H9 (cell line): Measurements from ENCODE around the gene MICAL3. TPM values are rescaled to one million over a fixed set of nuclear protein-coding genes. Genes with fewer than 3 reads are reported as not detected.

Experiments used
- DNase-seq: peaks from one replicate; pipeline ENCODE4 v3.0.0-alpha.2; 2017
- H2AFZ ChIP-seq: one replicate; pipeline ENCODE4 v1.6.1; 2013; ENCODE audit warnings: mild to moderate bottlenecking, low read length, control low read depth, moderate library complexity
- H2AK5ac ChIP-seq: 2 replicates; pipeline ENCODE4 v1.6.1; 2013; ENCODE audit warnings: low read length, control low read depth, mixed read lengths; ENCODE audit not compliant: insufficient read length
- H2BK120ac ChIP-seq: one replicate; pipeline ENCODE4 v1.6.1; 2013; ENCODE audit warnings: low read depth, mild to moderate bottlenecking, low read length, control low read depth, inconsistent platforms; ENCODE audit not compliant: poor library complexity, severe bottlenecking
- H2BK12ac ChIP-seq: 2 replicates; pipeline ENCODE4 v1.6.1; 2013; ENCODE audit warnings: low read length, control low read depth, mixed read lengths, low read depth; ENCODE audit not compliant: insufficient read length
- H2BK15ac ChIP-seq: 2 replicates; pipeline ENCODE4 v1.6.1; 2013; ENCODE audit warnings: low read depth, low read length, control low read depth
- H2BK20ac ChIP-seq: one replicate; pipeline ENCODE4 v1.6.1; 2013; ENCODE audit warnings: low read depth, mild to moderate bottlenecking, low read length, control low read depth, inconsistent platforms; ENCODE audit not compliant: poor library complexity, severe bottlenecking
- H2BK5ac ChIP-seq: 2 replicates; pipeline ENCODE4 v1.6.1; 2013; ENCODE audit warnings: low read length, control low read depth, mixed read lengths; ENCODE audit not compliant: insufficient read length
- H3K14ac ChIP-seq: 2 replicates; pipeline ENCODE4 v1.6.1; 2013; ENCODE audit warnings: low read length, control low read depth; ENCODE audit not compliant: insufficient read depth
- H3K18ac ChIP-seq: 2 replicates; pipeline ENCODE4 v1.6.1; 2013; ENCODE audit warnings: low read depth, mild to moderate bottlenecking, mixed read lengths, low read length, control low read depth; ENCODE audit not compliant: insufficient read length
- H3K23ac ChIP-seq: 2 replicates; pipeline ENCODE4 v1.6.1; 2013; ENCODE audit warnings: low read length, control low read depth, mixed read lengths, low read depth; ENCODE audit not compliant: insufficient read length
- H3K23me2 ChIP-seq: 2 replicates; pipeline ENCODE4 v1.6.1; 2013; ENCODE audit warnings: low read depth, mild to moderate bottlenecking, mixed read lengths, low read length, control low read depth; ENCODE audit not compliant: insufficient read length, poor library complexity, severe bottlenecking
- H3K27ac ChIP-seq: 2 replicates; pipeline ENCODE4 v1.5.1; 2013; ENCODE audit warnings: low read length, control low read depth, mixed read lengths, low read depth; ENCODE audit not compliant: insufficient read length
- H3K27me3 ChIP-seq: 2 replicates; pipeline ENCODE4 v1.6.1; 2013; ENCODE audit warnings: low read length, control low read depth, inconsistent platforms; ENCODE audit not compliant: insufficient read depth
- H3K4ac ChIP-seq: 2 replicates; pipeline ENCODE4 v1.6.1; 2013; ENCODE audit warnings: low read depth, mild to moderate bottlenecking, control low read depth, inconsistent platforms, low read length, moderate library complexity
- H3K4me1 ChIP-seq: 2 replicates; pipeline ENCODE4 v1.6.1; 2013; ENCODE audit warnings: low read length, control low read depth, inconsistent platforms; ENCODE audit not compliant: insufficient read depth
- H3K4me2 ChIP-seq: 2 replicates; pipeline ENCODE4 v1.6.1; 2013; ENCODE audit warnings: low read length, control low read depth, mixed read lengths; ENCODE audit not compliant: insufficient read length, insufficient read depth
- H3K56ac ChIP-seq: 2 replicates; pipeline ENCODE4 v1.6.1; 2013; ENCODE audit warnings: low read depth, mild to moderate bottlenecking, mixed read lengths, low read length, control low read depth; ENCODE audit not compliant: insufficient read length
- H3K79me1 ChIP-seq: 2 replicates; pipeline ENCODE4 v1.6.1; 2013; ENCODE audit warnings: low read depth, mild to moderate bottlenecking, moderate library complexity, low read length, control low read depth, inconsistent platforms; ENCODE audit not compliant: insufficient read depth, poor library complexity, severe bottlenecking
- H3K79me2 ChIP-seq: 2 replicates; pipeline ENCODE4 v1.6.1; 2013; ENCODE audit warnings: low read length, control low read depth, inconsistent platforms; ENCODE audit not compliant: insufficient read depth
- H3K9ac ChIP-seq: 2 replicates; pipeline ENCODE4 v1.6.1; 2013; ENCODE audit warnings: low read length, control low read depth, mixed read lengths; ENCODE audit not compliant: insufficient read length; ENCODE audit errors: extremely low read depth
- H3K9me3 ChIP-seq: one replicate; pipeline ENCODE4 v1.6.1; 2013; ENCODE audit warnings: low read depth, low read length, inconsistent platforms; ENCODE audit not compliant: control insufficient read depth
- H3T11ph ChIP-seq: one replicate; pipeline ENCODE4 v1.6.1; 2013; ENCODE audit warnings: mild to moderate bottlenecking, low read length, control low read depth, inconsistent platforms
- H4K20me1 ChIP-seq: one replicate; pipeline ENCODE4 v1.6.1; 2013; ENCODE audit not compliant: control insufficient read depth, insufficient read length, insufficient read depth
- H4K5ac ChIP-seq: 2 replicates; pipeline ENCODE4 v1.6.1; 2013; ENCODE audit warnings: low read depth, mild to moderate bottlenecking, mixed read lengths, low read length, control low read depth; ENCODE audit not compliant: insufficient read length
- H4K8ac ChIP-seq: replicated peaks from 2 replicates; pipeline ENCODE4 v1.6.1; 2013; ENCODE audit warnings: low read length, control low read depth, mixed read lengths, low read depth; ENCODE audit not compliant: insufficient read length
- H4K91ac ChIP-seq: 2 replicates; pipeline ENCODE4 v1.6.1; 2013; ENCODE audit warnings: low read depth, mild to moderate bottlenecking, moderate library complexity, mixed read lengths, low read length, control low read depth; ENCODE audit not compliant: insufficient read length
- H3K27ac Mint-ChIP-seq, 3 experiments: 2 replicates in 2 of 3; 3 replicates in 1 of 3; pipeline ENCODE4 v1.8.0; 2020 to 2021; ENCODE audit warnings: mixed read lengths in 3 of 3, mild to moderate bottlenecking in 1 of 3, moderate library complexity in 1 of 3
- H3K27me3 Mint-ChIP-seq: 2 replicates; pipeline ENCODE4 v1.8.0; 2021; ENCODE audit warnings: low read depth, mild to moderate bottlenecking, moderate library complexity, mixed read lengths
- H3K36me3 Mint-ChIP-seq, 3 experiments: 2 replicates in 2 of 3; 3 replicates in 1 of 3; pipeline ENCODE4 v1.8.0; 2020 to 2021; ENCODE audit warnings: low read depth in 3 of 3, mixed read lengths in 3 of 3; ENCODE audit not compliant: insufficient read depth in 1 of 3
- H3K4me1 Mint-ChIP-seq, 2 experiments: 2 replicates each; pipeline ENCODE4 v1.8.0; 2020; ENCODE audit warnings: mixed read lengths in 2 of 2
- H3K4me3 Mint-ChIP-seq, 2 experiments: 2 replicates in 1 of 2; 3 replicates in 1 of 2; pipeline ENCODE4 v1.8.0; 2020 to 2021; ENCODE audit warnings: mild to moderate bottlenecking in 2 of 2, mixed read lengths in 2 of 2, moderate library complexity in 1 of 2
- H3K9me3 Mint-ChIP-seq, 2 experiments: 2 replicates in 1 of 2; 3 replicates in 1 of 2; pipeline ENCODE4 v1.8.0; 2020; ENCODE audit warnings: mild to moderate bottlenecking in 2 of 2, mixed read lengths in 2 of 2, moderate library complexity in 1 of 2
- WGBS: extraction: QIAGEN DNeasy Blood & Tissue Kit; methylation state at CpG from one replicate; pipeline ENCODE4 v1.1.7; 2013; ENCODE audit warnings: missing lambda C conversion rate, low lambda C conversion rate, mixed read lengths; ENCODE audit not compliant: insufficient read length; ENCODE audit errors: extremely low coverage; 5-methylcytosine and 5-hydroxymethylcytosine counted together
- total RNA-seq: library from RNA; stranded (reverse); gene quantifications from 2 replicates; pipeline ENCODE4 v1.2.1, GENCODE V29; 2021
- TF ChIP-seq, protein P1 (sequence below): fragments of 200-600 bp; sonication (generic); conservative IDR thresholded peaks from 3 replicates; pipeline ENCODE4 v1.8.0; 2021; ENCODE audit warnings: antibody characterized with exemption, mild to moderate bottlenecking

Gene MICAL3
- total RNA-seq, 1 experiment from 2014 or later = 50.2 TPM

DNA sequence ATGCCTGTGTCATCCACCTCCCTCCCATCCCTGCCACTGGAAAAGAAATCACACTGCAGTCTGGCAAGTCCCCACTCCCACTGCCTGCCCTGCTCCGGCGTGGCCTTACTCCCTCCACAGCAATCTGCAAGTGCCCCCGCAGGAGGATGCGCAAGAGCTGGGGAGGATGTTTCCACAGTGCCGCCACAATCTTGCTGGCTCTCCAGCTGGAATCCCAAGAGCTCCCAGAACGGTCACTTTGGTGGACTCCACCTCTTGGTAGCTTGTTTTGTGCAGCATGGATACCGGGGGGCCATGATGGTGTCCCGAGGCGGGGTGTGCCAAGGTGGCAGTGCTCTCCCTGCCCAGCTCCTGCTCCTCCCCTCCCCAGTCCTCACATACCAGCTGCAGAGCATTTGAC, 76.3 kb downstream of the MICAL3 start:
- H3T11ph ChIP-seq = no peak overlapping the region
- H2BK120ac ChIP-seq = no peak overlapping the region
- no peaks in the 10 kb centered on the region for H4K20me1 ChIP-seq
- no peak overlapping the region for H3K4ac ChIP-seq
- no peak overlapping the region for H3K27ac ChIP-seq
- Mint-ChIP-seq H3K9me3 (no peaks in the 10 kb centered on the region), H3K36me3 (no peaks in the 10 kb centered on the region), H3K27me3 (no peaks in the 10 kb centered on the region), H3K4me1 (peaks cover 52 to 73% of the 10 kb centered on the region in 2 experiments), H3K4me3 (no peak overlapping the region), H3K27ac (no peak overlapping the region)
- no peak overlapping the region for H2BK5ac ChIP-seq
- H2AK5ac ChIP-seq = no peak overlapping the region
- H2AFZ ChIP-seq = no peak overlapping the region
- H3K4me2 ChIP-seq = no peak overlapping the region
- H3K9ac ChIP-seq = no peak overlapping the region
- H3K79me1 ChIP-seq = no peaks in the 10 kb centered on the region
- WGBS = no CpG with 5 or more reads among the region's 9 CpGs
- H2BK12ac ChIP-seq = no peak overlapping the region
- no peak overlapping the region for H4K91ac ChIP-seq
- H3K14ac ChIP-seq = no peak overlapping the region
- H4K5ac ChIP-seq = no peak overlapping the region
- no peak for DNase-seq
- no peaks in the 10 kb centered on the region for H3K9me3 ChIP-seq
- no peak overlapping the region for H3K56ac ChIP-seq
- H3K79me2 ChIP-seq = peaks cover 5% of the 10 kb centered on the region; the same call in 1 of the 2 replicates
- no peak overlapping the region for H3K18ac ChIP-seq
- no peak overlapping the region for H2BK15ac ChIP-seq
- no peak overlapping the region for H4K8ac ChIP-seq
- TF ChIP-seq, protein P1, sequence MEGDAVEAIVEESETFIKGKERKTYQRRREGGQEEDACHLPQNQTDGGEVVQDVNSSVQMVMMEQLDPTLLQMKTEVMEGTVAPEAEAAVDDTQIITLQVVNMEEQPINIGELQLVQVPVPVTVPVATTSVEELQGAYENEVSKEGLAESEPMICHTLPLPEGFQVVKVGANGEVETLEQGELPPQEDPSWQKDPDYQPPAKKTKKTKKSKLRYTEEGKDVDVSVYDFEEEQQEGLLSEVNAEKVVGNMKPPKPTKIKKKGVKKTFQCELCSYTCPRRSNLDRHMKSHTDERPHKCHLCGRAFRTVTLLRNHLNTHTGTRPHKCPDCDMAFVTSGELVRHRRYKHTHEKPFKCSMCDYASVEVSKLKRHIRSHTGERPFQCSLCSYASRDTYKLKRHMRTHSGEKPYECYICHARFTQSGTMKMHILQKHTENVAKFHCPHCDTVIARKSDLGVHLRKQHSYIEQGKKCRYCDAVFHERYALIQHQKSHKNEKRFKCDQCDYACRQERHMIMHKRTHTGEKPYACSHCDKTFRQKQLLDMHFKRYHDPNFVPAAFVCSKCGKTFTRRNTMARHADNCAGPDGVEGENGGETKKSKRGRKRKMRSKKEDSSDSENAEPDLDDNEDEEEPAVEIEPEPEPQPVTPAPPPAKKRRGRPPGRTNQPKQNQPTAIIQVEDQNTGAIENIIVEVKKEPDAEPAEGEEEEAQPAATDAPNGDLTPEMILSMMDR = no peak
- H3K23me2 ChIP-seq = no peaks in the 10 kb centered on the region
- no peak overlapping the region for H3K23ac ChIP-seq
- no peaks in the 10 kb centered on the region for H3K27me3 ChIP-seq
- no peak overlapping the region for H2BK20ac ChIP-seq
- H3K4me1 ChIP-seq = peaks cover 8% of the 10 kb centered on the region; the same call in 1 of the 2 replicates
